GDM1 (cell line): ENCODE measurements around the gene SLC43A2.
A peak's percentile ranks its signal among the peaks of the same experiment; 100 is the strongest.

ENCODE experiments used
- DNase-seq: peaks from one replicate; lab custom pipeline; 2025; lab: John Stamatoyannopoulos, UW

The SLC43A2 gene

DNA sequence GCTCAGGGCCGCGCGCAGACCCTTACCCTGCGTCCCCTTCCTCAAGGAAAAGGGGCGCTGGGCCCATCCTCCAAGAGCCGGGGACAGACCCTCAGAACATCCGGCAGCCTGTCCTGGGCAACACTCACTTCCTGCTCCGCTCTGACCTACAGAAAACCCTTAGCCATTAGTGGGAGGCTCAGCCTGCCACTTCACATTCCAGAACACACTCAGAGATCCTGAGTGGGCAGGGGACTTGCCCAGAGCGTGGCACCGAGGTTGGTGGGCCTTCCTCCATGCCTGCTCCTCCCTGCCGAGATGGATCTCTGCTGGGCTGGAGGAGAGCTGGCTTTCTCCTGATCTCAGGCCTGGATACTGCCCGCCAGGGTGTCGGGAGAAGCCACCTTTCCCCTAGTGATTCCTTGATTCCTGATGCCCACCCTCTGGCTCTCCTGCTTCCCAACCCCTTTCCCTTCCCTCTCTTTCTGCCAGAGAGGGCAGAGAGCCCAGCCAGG, 15.4 kb upstream of the SLC43A2 start:
- no peak for DNase-seq

DNA sequence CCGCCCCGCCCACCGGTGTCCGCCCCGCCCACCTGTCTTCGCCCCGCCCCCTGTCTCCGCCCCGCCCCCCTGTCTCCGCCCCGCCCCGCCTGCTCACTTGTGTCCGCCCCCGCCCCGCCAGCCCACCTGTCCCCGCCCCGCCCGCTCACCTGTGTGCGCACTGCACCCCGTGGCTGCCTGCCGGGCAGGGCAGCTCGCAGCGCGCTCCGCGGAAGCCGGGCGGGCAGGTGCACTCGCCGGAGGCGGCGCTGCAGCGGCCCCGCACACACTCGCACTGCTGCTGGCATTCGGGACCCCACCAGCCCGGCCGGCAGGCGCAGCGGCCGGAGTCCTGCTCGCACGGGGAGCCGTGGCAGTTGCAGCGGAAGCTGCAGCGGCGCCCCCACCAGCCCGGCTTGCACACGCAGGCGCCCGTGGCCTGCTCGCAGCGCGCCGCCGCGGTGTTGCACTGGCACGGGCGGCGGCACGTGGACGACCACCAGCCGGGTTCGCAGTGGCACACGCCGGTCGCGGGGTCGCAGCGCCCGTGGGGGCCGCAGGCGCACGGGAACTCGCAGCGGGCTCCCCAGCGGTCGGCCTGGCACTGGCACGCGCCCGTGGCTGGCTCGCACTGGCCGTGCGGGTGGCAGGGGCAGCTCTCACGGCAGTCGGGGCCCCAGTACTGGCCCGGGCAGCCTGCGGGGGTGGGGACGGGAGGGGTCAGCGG, 14.8 kb upstream of the SLC43A2 start:
- DNase-seq, result no peak

- no peak for DNase-seq
Observed at GRCh38 chr17:1641065-1641403, 12.4 kb upstream of the SLC43A2 start.

GRCh38 chr17:1640329-1641064, 11.9 kb upstream of the SLC43A2 start:
- DNase-seq, result no peak

DNA sequence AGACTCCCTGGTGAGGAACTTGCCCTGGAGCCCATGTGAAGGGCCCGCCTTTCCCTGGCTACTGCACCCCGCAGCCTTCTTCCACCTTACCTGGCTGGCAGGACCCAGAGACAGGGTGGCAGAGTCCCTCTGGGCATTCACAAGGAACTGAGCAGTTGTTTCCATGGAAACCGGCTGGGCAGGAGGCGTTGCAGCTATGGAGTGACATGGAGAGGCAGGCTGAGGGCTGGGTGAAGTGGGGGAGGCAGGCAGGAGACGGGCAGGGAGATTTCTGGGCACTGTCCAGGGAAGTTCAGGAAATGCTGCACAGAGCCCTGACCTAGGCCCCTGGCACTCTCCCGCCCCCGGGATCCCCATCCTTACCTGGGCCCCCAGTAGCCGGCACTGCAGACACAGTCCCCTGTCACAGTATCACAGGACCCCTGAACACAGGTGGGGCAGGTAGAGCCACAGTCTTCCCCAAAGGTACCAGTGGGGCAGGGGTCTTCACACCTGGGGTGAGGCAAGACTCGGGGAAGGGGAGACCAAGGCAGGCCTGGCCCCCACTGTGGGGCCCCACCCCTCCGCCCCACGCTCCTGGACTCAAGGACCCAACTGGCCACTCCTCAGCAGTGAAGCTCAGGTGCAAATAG, 11.0 kb upstream of the SLC43A2 start:
- no peak for DNase-seq

DNA sequence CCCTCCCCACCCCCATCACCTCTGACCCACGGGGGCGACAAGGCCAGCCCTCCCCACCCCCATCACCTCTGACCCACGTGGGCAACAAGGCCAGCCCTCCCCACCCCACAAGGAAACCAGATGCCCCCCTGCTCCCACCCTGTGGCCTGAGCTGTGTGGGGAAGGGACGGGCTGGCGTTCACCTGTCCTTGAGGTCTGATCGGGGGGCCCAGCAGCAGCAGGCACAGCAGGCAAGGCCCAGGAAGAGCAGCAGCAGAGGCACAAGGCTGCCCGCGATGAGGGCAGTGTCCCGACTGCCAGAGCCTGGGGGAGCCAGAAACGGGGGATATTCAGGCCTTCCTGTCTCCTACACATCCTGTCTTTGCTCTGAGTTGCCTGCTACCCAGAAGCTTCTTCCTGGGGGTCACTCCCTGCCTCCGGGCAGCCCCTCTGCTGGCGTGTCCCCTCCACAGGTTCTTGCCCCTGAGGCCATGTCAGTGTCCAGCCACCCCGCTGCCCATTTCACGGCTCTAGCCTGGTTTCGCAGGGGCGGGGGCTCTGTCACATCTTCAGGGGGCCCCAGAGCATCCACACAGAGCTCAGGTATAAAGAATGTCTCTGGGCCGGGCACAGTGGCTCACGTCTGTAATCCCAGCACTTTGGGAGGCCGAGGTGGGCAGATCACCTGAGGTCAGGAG, 10.1 kb upstream of the SLC43A2 start:
- no peak for DNase-seq

GRCh38 chr17:1638171-1638590, 9.5 kb upstream of the SLC43A2 start:
- no peak for DNase-seq

GRCh38 chr17:1636732-1637285, 8.2 kb upstream of the SLC43A2 start:
- no peak for DNase-seq

DNA sequence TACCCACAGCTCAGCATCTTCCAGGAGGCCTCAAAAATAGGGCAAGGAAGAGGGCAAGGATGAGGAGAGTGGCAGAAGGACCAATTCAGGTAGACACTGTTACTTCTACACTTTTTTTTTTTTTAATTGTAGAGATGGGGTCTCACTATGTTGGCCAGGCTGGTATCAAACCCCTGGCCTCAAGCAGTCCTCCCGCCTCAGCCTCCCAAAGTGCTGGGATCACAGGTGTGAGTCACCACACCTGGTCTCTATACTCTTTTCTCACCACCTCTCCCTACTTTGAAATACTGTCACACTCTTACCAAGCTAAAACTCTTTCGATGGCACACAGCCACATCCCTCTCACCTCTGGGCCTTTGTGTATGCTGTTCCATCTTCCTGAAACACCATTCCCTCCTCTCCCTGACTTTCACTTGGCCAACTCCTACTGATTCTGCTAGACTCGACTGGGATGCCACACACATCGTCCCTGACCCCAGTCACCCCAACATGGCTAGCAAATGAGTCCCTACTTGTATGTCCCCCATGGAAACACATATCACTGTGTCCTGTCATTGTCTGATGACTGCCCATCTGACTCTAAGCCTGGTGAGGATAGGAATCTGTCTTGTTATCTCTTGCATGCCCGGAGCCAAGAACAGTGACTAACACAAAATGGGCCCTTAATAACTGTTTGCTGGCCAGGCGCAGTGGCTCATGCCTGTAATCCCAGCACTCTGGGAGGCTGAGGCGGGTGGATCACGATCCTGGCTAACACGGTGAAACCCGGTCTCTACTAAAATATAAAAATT, 7.2 kb upstream of the SLC43A2 start:
- no peak for DNase-seq

- DNase-seq, result no peak
Observed at GRCh38 chr17:1634841-1635650, 6.4 kb upstream of the SLC43A2 start.

DNA sequence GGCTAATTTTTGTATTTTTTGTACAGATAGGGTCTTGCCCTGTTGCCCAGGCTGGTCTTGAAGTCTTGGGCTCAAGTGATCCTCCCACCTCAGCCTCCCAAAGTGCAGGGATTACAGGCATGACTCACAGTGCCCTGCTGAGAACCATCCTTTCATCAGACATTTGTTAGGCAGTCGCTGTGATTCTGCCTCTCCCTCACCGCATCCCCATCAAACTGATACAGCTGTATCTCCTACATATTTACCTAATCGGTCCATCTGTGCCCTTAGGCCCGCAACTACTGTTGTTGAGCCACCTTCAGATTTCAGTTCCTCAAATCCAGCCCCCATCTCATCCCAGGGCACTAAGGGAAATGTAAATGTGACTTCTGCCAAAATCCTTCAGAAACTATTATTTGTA, 2.0 kb upstream of the SLC43A2 start:
- DNase-seq, result no peak

DNA sequence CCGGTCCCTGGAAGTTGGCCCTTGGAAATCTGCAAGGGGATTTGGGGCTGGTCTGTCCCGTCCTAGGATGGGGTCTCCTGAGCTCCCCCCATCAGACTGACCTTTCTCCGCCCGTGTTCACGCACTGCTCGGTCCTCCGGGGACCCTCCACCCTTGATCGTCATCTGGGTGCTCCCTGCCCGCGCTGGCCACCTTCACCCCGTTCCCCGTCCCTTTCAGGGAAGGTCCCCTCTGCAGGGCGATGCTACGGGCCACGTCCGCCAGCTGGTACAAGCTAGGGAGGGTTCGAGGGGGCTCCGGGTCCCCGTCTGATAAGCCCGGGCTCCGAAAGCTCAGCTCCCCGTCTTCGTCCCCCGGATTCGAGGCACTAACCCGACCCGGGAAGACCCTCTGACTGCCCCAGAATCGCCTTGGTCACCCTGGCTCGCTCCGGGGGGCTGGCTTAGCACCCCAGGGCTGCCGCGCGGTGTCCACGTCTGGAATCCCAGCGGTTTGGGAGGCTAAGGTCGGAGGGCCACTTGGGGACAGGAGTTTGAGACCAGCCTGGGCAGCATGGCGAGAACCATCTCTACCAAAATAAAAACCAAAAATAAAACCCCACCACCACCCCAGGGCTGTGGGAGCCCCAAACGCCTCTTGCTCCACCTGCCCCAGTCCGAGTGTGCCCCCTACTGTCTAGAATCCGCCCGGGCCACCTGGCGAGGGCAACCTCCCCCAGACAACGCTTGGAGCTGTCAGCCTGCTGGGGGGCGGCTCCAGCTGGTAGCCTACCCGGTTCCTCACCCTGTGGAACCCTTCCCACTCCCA, 1.1 kb upstream of the SLC43A2 start:
- DNase-seq, result peak; percentile 62

DNA sequence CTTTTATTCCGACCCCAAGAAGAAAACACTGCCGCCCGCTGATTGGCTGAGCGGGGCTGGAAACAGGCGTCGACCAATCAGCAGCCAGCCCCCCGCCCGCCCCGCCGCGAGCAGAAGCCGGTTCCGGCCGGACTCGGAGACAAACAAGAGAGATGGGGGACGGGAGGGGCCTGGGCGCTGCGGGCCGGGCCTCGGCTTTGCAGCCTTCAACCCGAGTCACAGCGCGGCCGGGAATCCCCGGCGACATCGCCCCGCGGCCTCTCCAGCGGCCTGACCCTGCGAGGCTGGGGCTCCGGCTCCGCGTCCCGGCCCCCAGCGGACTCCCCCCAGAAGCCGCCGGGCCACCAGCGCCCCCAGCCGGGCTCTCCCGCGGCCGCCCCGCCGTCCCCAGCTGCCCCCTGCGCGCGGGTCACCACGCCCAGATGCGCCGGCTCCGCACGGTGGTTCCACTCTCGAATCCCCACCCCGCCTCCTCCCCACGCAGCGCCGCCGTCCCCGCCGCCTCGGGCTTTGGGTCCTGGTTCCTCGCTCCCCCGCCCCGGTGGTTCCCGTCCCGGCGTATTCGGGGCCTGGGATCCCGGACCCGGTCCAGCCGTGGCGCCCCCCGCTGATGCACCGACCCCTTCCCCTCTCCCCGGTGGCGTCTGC, 346 bp upstream of the SLC43A2 start:
- peak; percentile 86 for DNase-seq

DNA sequence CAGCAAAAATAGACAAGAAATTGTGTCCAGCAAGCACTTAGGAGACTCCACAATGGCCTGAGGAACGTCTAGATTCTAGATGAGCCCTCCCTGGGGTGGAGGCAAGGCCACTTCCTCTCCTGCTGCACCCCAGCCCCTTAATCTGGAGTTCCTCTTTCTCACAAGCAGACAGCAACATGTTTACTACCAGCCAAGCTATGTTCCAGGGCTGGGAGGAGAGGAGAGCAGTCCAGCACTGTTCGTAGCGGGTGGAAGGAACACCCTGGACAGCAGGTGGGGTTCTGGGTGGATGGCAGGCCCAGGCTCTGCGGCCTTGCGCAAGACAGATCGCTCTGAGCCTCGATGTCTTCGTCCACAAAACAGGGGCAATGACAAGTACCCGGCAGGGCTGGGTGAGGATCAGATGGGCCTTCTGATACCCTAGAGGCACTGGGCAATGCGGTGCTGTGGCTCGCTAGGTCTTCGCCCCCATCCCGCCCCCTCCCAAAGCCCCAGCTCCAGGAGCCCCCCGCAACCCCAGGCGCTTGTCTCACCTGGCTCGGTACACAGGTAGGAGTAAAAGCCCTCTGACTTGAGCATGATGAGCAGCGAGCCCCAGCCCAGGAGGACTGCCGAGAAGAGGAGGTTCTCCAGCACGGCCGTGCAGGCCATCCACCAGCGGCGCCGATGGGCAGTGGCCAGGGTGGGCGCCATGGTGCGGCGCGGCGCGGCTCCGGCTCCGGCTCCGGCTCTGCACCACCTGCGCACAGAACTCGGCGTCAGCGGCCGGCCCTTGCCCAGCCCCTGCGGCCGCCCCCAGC, 1.3 kb downstream of the SLC43A2 start:
- peak; percentile 69 for DNase-seq

DNA sequence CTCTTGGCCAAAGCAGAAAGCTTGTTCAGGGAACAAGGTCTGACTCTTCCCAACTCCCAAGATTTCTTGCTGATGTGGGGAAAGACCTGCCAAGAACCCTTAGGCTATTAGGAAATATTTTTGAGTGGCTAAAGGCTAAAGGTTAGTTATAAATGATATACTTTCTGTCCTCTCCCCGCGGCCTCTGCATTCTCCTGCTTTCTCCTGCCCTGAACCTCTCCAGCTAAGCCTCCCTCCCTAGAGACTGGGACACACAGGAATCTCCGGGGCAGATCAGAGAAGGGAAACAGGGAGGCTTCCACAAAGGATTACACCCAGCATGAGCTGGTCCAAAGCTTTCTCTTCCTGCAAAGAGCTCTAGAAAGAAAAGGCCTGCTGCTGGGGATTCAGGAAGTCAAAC, 2.3 kb downstream of the SLC43A2 start:
- DNase-seq, result no peak

DNA sequence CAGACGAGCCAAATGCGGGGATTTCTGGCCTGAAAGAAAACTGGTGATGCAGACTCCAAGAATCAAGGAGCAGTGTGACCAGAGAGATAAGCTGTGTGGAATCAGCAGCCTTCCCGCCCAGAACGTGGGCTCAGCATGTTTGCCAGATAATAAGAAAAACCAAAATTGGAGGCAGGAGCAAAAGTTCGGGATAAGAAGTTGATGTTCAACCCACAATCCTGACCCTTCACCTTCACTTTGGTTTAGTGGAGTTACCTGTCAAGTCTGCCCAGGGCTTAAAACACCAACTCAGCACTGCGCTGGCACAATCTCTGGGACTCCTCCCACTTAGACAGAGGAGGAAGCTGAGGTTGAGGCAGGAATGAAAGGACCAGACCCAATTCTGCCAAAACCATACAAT, 3.1 kb downstream of the SLC43A2 start:
- no peak for DNase-seq

DNA sequence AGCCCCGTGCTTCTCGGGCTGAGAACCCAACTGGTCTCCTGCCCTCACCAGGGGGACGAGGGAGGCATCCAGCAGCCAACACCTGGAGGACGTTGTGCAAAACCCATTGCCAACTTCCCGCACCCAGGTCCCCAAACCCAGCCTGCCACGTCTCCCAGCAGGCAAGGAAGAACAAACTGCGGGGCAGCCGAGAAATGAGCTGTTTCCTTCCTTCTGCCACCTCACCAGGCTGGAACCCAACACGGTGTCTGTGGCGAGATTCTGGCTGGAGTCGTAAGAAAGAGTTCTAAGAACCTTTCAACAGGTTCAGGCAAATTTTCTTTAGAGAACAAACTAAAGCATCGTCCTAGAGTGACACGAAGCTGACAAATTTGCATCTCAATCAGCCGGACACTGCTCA, 3.6 kb downstream of the SLC43A2 start:
- DNase-seq, result no peak

DNA sequence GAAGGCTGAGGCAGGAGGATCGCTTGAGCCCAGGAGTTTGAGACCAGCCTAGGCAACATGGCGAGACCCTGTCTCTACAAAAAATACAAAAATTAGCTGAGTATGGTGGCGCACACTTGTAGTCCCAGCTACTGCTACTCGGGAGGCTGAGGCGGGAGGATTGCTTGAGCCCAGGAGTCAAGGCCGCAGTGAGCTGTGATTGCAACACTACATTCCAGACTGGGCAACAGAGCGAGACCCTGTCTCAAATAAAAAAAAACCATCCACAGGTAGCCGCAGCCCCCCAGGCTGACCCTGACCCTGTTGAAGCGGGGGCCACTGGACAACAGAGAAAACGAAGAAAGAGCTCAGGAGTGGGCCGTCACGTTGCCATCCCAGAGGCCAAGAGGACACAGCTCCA, 4.0 kb downstream of the SLC43A2 start:
- no peak for DNase-seq
